Vagina (tissue), 2 donors: ENCODE data around the gene PSTK. TPM values are rescaled to one million over a fixed set of nuclear protein-coding genes. Genes with fewer than 3 reads are reported as not detected.

Source experiments
- DNase-seq, 2 donors: peaks; one replicate each; pipeline ENCODE4 v3.0.0-alpha.2; 2017; ENCODE audit errors: extremely low spot score in 2 of 2
- H3K27ac ChIP-seq: fragments of 200-600 bp; sonication (generic); one replicate; pipeline ENCODE4 v1.5.1; 2019
- H3K27me3 ChIP-seq: fragments of 200-600 bp; sonication (generic); one replicate; pipeline ENCODE4 v1.5.1; 2019
- H3K36me3 ChIP-seq, 2 donors: fragments of 200-600 bp; sonication (generic); one replicate each; pipeline ENCODE4 v1.5.1; 2017 to 2019
- H3K4me1 ChIP-seq: fragments of 200-600 bp; sonication (generic); one replicate; pipeline ENCODE4 v1.5.1; 2019
- H3K4me3 ChIP-seq, 2 donors: fragments of 200-600 bp; sonication (generic); 1 replicate in 1 of 2; 2 replicates in 1 of 2; pipeline ENCODE4 v1.5.1; 2016 to 2019
- H3K9me3 ChIP-seq: fragments of 200-600 bp; sonication (generic); one replicate; pipeline ENCODE4 v1.5.1; 2019
- CTCF ChIP-seq, 3 experiments: fragments of 450-650 bp in 2 of 3; fragments of 200-600 bp in 1 of 3; sonication (generic) in 1 of 3; IDR thresholded peaks; one replicate each; pipeline ENCODE4 v1.5.1; 2017 to 2019; ENCODE audit warnings: antibody characterized with exemption in 3 of 3, mild to moderate bottlenecking in 2 of 3, moderate library complexity in 2 of 3
- POLR2A ChIP-seq, 2 donors: fragments of 450-650 bp; IDR thresholded peaks; one replicate each; pipeline ENCODE4 v1.6.1; 2017; ENCODE audit warnings: antibody characterized with exemption in 2 of 2, mild to moderate bottlenecking in 2 of 2, moderate library complexity in 2 of 2
- POLR2AphosphoS5 ChIP-seq, 2 donors: sonication (generic); formaldehyde crosslinking; IDR thresholded peaks; one replicate each; pipeline ENCODE4 v1.9.0; 2017; ENCODE audit warnings: antibody characterized with exemption in 2 of 2, mild to moderate bottlenecking in 2 of 2, low read depth in 1 of 2; ENCODE audit not compliant: insufficient read depth in 1 of 2
- intact Hi-C: fragments of 100-400 bp; cut with DNase I; formaldehyde crosslinking; loops from one replicate; pipeline ENCODE4 v1.15.1; 2023
- total RNA-seq: library from RNA; depleted of rRNA; stranded (reverse); fragments of >200 nt; gene quantifications from one replicate; pipeline ENCODE4 v1.2.3, GENCODE V29; 2016

Gene PSTK
- total RNA-seq, 1 donor from 2014 or later, result 8.6 TPM

GRCh38 chr10:122998360-122998917 is 18.2 kb downstream of the PSTK start:
- Histone ChIP-seq H3K4me1 (peaks cover 16% of the 10 kb centered on the region), H3K27ac (no peak overlapping the region), H3K27me3 (no peaks in the 10 kb centered on the region), H3K36me3 (peaks cover 0 to 39% of the 10 kb centered on the region in 2 donors), H3K9me3 (no peaks in the 10 kb centered on the region), H3K4me3 (no peak overlapping the region)
- TF ChIP-seq POLR2A (IDR thresholded peaks at IDR 0.05), result no peak
- no peak for TF ChIP-seq CTCF (IDR thresholded peaks at IDR 0.05)
- TF ChIP-seq POLR2AphosphoS5 (IDR thresholded peaks at IDR 0.05; ENCODE audit: insufficient read depth in 1 of 2, low read depth in 1 of 2), result no peak
- intact Hi-C loops, result no loop called here
- no peak for DNase-seq

DNA sequence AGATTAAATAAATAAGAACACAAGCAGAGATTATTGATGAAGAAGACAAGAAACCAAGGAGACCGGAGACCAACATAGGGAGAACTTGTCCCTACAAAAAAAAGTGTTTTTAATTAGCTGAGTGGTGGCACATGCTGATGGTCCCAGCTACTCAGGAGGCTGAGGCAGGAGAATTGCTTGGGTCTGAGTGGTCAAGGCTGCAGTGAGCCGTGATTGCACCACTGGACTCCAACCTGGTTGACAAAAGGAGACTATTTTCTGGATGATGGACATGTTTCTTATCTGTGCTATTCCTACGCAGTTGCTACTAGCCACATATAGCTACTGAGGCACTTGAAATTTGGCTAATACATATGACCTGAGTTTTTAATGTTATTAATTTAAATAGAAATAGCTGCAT is 18.7 kb downstream of the PSTK start:
- Histone ChIP-seq H3K9me3 (no peaks in the 10 kb centered on the region), H3K27ac (no peak overlapping the region), H3K27me3 (no peaks in the 10 kb centered on the region), H3K4me3 (no peak overlapping the region), H3K36me3 (peaks cover 0 to 34% of the 10 kb centered on the region in 2 donors), H3K4me1 (peaks cover 16% of the 10 kb centered on the region)
- intact Hi-C loops, result no loop called here
- DNase-seq, result no peak
- TF ChIP-seq POLR2A (IDR thresholded peaks at IDR 0.05) (no peak), POLR2AphosphoS5 (IDR thresholded peaks at IDR 0.05; ENCODE audit: insufficient read depth in 1 of 2, low read depth in 1 of 2) (no peak), CTCF (IDR thresholded peaks at IDR 0.05) (no peak)

GRCh38 chr10:122999347-122999746 is 19.1 kb downstream of the PSTK start:
- Histone ChIP-seq H3K27me3 (no peaks in the 10 kb centered on the region), H3K9me3 (no peaks in the 10 kb centered on the region), H3K27ac (no peak overlapping the region), H3K36me3 (peaks cover 0 to 30% of the 10 kb centered on the region in 2 donors), H3K4me3 (no peak overlapping the region), H3K4me1 (peaks cover 16% of the 10 kb centered on the region)
- no peak for TF ChIP-seq POLR2A (IDR thresholded peaks at IDR 0.05)
- TF ChIP-seq POLR2AphosphoS5 (IDR thresholded peaks at IDR 0.05; ENCODE audit: insufficient read depth in 1 of 2, low read depth in 1 of 2), result no peak
- no peak for TF ChIP-seq CTCF (IDR thresholded peaks at IDR 0.05)
- no peak for DNase-seq
- intact Hi-C loops, result no loop called here

DNA sequence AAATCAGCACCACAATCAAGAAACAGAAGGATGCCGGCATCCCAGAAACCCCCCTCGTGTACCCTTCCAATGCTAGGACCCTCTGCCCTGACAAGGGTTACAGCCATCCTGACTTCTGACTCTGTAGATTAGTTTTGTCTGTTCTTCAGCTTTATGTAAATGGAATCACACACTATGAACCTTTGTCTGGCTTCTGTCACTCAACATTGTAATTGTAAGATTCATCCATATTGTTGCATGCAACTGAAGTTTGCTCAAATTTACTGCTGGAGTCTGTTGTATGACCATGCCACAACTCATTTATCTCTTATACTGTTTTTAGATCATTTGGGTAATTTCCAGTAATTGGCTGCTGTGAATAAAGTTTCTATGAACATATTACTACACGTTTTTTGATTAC is 20.0 kb downstream of the PSTK start:
- peaks cover 0 to 22% of the 10 kb centered on the region in 2 donors for H3K36me3 ChIP-seq
- H3K9me3 ChIP-seq, result no peaks in the 10 kb centered on the region
- TF ChIP-seq POLR2A (IDR thresholded peaks at IDR 0.05) (no peak), CTCF (IDR thresholded peaks at IDR 0.05) (no peak), POLR2AphosphoS5 (IDR thresholded peaks at IDR 0.05; ENCODE audit: insufficient read depth in 1 of 2, low read depth in 1 of 2) (no peak)
- no peak overlapping the region for H3K4me3 ChIP-seq
- peaks cover 23% of the 10 kb centered on the region for H3K4me1 ChIP-seq
- H3K27ac ChIP-seq, result no peak overlapping the region
- no peaks in the 10 kb centered on the region for H3K27me3 ChIP-seq
- intact Hi-C loops, result no loop called here
- DNase-seq, result no peak

DNA sequence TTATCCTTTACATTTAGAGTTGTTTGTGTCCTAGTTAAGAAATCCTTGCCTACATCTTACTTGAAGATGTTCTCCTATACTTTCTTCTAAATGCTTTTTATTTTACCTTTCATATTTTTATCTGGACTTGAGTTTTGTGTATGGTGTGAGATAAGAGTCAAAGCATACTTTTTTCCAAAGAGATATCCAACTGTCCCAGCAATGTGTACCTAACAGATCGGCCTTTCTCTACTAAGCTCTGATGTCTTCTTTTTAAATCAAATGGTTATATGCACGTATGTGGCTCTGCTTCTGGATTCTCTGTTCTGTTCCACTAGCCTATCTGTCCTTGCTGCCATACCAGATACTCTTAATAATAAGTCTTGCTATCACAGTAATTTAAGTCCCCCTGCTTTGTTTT is 21.2 kb downstream of the PSTK start:
- Histone ChIP-seq H3K36me3 (peaks cover 0 to 12% of the 10 kb centered on the region in 2 donors), H3K27me3 (no peaks in the 10 kb centered on the region), H3K27ac (no peak overlapping the region), H3K9me3 (no peaks in the 10 kb centered on the region), H3K4me3 (no peak overlapping the region), H3K4me1 (peaks cover 33% of the 10 kb centered on the region)
- intact Hi-C loops, result no loop called here
- TF ChIP-seq POLR2AphosphoS5 (IDR thresholded peaks at IDR 0.05; ENCODE audit: insufficient read depth in 1 of 2, low read depth in 1 of 2), result no peak
- TF ChIP-seq POLR2A (IDR thresholded peaks at IDR 0.05), result no peak
- no peak for TF ChIP-seq CTCF (IDR thresholded peaks at IDR 0.05)
- no peak for DNase-seq
